ENCODE measurements around the gene CFAP46.

GRCh38 chr10:132806561-132807003 lies 135.8 kb downstream of the CFAP46 start:
- TF ChIP-seq CTCF (IDR thresholded peaks at IDR 0.05; ENCODE audit: low read depth, low read length, missing input control) (no peak), ATF3 (IDR thresholded peaks at IDR 0.05) (no peak), FOXA2 (IDR thresholded peaks at IDR 0.05) (no peak), FOXA1 (IDR thresholded peaks at IDR 0.05) (no peak), YY1 (IDR thresholded peaks at IDR 0.05) (no peak), JUND (IDR thresholded peaks at IDR 0.05) (no peak), EGR1 (IDR thresholded peaks at IDR 0.05; ENCODE audit: low read depth in 2 of 2) (no peak), REST (IDR thresholded peaks at IDR 0.05) (no peak), RAD21 (IDR thresholded peaks at IDR 0.05) (no peak), HNF4A (conservative IDR thresholded peaks at IDR 0.05) (no peak), MAX (IDR thresholded peaks at IDR 0.05) (no peak)

Measured in liver (tissue), 3 donors.